T-helper 22 cell (primary cell): ENCODE data around the gene KCNH2.
"Not testable (repeated sequence)": the region's sequence is repeated elsewhere in the genome, so short reads cannot be mapped to it uniquely, and the experiment has no call there.

Experiments used
- DNase-seq: peaks from one replicate; pipeline ENCODE4 v3.0.0-alpha.2; 2020; ENCODE audit warnings: low read depth

KCNH2 gene, protein sequence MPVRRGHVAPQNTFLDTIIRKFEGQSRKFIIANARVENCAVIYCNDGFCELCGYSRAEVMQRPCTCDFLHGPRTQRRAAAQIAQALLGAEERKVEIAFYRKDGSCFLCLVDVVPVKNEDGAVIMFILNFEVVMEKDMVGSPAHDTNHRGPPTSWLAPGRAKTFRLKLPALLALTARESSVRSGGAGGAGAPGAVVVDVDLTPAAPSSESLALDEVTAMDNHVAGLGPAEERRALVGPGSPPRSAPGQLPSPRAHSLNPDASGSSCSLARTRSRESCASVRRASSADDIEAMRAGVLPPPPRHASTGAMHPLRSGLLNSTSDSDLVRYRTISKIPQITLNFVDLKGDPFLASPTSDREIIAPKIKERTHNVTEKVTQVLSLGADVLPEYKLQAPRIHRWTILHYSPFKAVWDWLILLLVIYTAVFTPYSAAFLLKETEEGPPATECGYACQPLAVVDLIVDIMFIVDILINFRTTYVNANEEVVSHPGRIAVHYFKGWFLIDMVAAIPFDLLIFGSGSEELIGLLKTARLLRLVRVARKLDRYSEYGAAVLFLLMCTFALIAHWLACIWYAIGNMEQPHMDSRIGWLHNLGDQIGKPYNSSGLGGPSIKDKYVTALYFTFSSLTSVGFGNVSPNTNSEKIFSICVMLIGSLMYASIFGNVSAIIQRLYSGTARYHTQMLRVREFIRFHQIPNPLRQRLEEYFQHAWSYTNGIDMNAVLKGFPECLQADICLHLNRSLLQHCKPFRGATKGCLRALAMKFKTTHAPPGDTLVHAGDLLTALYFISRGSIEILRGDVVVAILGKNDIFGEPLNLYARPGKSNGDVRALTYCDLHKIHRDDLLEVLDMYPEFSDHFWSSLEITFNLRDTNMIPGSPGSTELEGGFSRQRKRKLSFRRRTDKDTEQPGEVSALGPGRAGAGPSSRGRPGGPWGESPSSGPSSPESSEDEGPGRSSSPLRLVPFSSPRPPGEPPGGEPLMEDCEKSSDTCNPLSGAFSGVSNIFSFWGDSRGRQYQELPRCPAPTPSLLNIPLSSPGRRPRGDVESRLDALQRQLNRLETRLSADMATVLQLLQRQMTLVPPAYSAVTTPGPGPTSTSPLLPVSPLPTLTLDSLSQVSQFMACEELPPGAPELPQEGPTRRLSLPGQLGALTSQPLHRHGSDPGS

DNA sequence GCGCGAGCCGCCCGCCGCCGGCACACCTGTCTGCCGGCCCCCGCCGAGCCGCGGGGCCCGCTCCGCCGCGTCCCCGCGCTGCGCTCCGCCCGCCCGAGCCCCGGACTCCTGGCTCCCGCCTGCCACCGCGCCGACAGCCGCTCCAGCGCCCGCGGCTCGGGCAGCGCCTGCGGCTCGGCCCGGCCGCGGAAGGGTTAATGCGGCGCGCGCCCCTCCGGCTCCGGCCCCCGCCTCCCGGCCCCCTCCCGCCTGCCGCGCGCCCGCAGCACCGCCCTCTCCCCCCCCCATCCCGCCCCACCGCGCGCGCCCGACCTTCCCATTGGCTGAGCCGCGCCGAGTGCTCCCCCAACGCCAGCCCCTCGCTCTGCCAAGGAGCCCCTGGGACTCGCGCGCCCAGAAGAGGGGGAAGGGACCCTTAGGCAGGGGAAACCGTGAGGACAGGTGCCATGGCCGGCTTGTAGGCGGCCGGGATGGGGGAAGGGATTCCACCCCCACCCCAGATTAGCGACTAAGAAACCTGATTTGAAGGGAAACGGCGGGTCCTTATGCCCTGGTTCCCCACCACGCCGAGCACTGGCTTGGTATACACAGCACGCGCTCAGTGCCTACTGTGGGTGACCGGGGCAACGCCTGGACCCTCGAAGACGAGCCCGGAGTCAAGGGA is at the start of gene KCNH2:
Gene KCNH2 (minus strand): TSS at position 196 of the 664 bp plus-strand sequence. CDS start 408 bp downstream, outside the sequence.
- DNase-seq = peak; percentile 21

DNA sequence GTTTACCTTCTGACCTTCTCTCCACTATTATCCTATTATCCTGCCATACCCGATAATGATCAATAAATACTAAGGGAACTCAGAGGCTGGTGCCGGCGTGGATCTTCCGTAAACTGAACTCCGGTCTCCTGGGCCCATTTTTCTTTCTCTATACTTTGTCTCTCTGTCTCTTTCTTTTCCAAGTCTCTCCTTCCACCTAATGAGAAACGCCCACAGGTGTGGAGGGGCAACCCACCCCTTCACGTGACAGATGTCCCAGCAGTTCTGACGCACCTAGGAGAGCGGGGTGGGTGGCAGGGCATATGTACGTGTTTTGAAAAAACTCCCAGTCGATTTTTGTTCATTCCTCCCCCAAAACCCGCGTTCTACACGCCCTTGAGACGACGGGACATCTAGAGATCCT is 49.6 kb upstream of the KCNH2 start:
- DNase-seq = not testable (repeated sequence)

DNA sequence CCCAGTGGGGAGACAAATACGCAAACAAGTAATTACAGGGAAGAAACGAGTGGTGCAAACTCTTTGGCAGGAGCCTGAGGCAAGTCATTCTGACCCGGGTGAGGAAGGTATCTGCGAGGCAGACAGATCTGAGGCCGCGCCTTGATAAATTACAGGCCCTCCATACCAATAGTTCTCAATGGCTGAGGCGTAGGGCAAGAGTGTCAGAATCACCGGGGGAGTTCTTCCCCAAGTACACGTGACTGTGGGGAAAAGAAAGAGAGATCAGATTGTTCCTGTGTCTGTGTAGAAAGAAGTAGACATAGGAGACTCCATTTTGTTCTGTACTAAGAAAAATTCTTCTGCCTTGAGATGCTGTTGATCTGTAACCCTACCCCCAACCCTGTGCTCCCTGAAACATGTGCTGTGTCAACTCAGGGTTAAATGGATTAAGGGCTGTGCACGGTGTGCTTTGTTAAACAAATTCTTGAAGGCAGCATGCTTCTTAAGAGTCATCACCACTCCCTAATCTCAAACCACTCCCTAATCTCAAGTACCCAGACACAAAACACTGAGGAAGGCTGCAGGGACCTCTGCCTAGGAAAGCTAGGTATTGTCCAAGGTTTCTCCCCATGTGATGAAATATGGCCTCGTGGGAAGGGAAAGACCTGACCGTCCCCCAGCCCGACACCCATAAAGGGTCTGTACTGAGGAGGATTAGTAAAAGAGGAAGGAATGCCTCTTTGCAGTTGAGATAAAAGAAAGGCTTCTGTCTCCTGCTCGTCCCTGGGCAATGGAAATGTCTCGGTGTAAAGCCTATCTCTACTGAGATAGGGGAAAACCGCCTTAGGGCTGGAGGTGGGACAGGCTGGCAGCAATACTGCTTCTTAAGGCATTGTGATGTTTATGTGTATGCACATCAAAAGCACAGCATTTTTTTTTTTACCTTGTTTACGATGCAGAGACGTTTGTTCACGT is 48.9 kb upstream of the KCNH2 start:
- DNase-seq = not testable (repeated sequence)

GRCh38 chr7:151025924-151026671 is 48.0 kb upstream of the KCNH2 start:
- no peak for DNase-seq

DNA sequence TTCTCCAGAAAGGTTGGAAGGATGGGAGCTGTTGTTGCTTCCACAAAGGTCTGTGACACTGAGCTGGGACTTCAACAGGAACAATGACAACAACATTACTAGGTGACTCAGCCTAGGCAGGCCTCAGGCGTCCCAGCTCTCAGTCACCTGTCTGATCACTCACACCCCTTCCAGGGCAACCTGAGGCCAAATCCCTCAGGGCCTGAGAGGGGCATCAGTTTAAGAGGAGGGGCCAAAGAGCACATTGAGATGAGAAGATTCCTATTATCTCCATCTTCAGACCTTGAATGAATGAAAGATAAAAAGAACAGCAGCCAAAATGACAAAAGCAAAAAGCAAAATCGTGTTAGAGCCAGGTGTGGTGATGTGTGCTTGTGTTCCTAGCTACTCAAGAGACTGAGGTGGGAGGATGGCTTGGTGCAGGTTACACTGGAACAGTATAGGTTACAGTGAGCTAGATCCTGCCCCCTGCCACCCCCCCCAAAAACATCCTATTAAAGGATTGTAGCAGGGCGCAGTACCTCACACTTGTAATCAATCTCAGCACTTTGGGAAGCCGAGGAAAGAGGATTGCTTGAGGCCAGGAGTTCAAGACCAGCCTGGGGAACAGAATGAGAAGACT is 46.4 kb upstream of the KCNH2 start, which contains the start of gene ATG9B:
Gene ATG9B (minus strand): TSS at position 60 of the 622 bp plus-strand sequence. CDS start 71 bp downstream, outside the sequence.
- no peak for DNase-seq

- no peak for DNase-seq
These were observed 45.1 kb upstream of the KCNH2 start for GRCh38 chr7:151023232-151023631.

- no peak for DNase-seq
These were observed 42.1 kb upstream of the KCNH2 start for GRCh38 chr7:151020231-151020630.

DNA sequence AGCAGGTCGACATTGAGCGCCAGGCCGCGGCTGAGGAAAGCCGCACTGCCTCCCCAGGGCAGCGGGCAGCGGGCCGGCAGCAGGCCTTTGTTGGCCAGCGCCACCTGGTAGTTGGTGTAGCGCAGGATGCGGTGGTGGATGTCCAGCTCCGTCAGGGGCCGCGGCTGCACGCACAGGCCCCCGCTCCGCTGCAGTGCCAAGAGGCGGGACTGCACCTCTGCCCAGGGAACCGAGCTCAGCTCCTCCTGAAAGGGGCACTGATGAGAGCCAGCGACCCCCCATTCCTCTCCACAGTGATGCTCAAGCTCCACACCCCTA is 41.0 kb upstream of the KCNH2 start:
- DNase-seq = no peak

DNA sequence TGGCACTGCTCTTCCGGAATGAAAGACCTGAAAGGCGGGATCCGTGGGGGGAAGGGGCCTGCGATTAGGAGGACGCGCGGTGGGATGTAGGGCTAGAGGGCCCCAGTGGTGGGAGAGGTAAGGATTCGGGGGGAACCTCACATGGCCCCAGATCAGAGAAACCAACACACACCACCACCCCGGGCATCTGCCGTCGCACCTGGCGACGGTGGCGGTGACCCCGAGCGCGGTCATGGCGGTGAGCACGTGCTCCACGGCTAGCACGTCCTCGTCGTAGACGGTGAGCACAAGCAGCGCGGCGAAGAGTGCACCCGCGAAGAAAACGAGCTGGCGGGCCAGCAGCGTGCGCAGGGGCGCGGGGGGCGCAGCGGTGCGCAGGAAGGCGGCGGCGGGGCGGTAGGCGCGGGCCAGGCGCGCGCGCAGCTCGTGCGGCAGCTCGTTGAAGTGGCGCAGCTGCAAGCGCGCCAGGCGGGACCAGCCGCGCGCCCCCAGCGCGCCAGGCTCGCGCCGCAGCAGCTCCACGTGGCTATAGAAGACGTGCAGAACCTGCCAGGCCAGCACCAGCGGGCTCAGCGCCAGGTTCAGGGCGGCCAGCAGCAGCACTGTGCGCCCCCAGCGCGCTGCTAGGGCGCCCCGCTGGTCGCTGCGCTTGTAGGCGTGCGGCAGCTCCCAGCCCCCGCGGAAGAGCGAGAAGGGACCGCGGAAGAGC is 40.5 kb upstream of the KCNH2 start:
- no peak for DNase-seq

DNA sequence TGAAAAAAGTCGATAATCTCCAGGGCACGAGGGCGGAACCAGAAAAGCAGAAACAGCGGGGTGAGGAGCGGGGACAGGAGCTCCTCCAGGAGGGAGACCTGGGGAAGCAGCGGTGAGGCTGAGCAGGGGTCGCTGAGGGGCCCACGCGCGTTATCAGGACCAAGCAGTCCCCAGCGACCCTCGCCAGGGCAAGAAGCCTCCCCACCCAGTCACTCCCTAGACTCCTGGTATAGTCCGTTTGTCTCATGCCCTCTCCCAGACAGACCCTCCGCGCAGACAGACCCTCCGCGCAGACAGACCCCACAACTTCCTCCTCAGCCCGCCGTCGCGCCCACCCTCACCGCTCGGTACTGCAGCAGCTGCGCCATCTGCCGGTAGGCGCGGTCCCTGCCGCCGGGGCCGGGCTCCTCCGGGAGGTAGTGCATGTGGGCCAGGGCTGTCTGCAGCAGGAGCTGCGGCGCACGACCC is 39.9 kb upstream of the KCNH2 start:
- DNase-seq = peak; percentile 61

DNA sequence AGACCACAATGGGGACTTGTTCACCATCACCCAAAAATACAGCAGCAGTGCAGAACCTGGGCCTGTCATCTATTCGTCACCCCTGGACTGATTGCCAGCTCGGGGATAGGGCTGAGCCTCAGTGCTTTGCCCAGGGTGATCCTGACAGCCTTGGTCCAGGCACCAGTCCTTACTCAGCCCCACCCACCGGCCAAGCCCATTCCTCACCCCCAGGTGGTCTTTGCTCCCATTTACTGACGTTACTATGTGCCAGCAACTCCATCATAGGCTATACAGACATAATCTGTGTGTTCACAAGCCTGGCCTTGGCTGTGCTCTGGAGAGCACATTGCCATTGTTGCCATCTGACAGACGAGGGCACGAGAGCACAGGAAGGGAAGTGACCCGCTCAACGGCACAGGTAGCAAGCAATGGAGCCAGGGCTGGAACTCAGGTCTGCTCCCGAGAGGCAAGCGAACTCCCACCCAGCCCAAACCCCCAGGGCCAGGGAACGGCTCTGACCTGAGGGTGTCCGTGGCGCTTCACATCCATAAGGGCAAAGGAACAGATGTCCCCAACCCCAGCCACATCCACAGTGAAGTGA is 39.3 kb upstream of the KCNH2 start:
- no peak for DNase-seq

GRCh38 chr7:151016942-151017341 is 38.8 kb upstream of the KCNH2 start:
- no peak for DNase-seq

GRCh38 chr7:151016505-151016904 is 38.4 kb upstream of the KCNH2 start:
- no peak for DNase-seq

DNA sequence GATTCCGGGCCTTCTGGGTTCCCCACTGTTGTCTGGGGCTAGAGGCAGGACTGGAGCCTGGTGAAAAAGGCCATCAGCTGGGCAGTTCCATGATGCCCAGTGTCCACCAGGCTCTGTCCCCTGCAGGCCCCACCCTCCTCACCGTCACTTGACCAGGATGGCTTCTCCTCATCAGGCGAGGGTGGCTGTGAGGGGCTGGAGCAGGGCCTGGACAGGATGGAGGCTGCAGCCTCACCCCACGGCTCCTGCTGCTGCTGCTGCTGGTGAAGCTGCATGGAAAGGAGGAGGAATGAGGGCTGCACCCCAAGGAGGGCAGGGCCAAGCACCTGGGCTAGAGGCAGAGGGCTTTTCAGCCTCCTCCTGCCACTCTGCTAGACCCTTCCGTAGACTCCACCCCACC is 37.8 kb upstream of the KCNH2 start:
- DNase-seq = no peak

- DNase-seq = no peak
These were observed 36.8 kb upstream of the KCNH2 start for GRCh38 chr7:151014950-151015349.

GRCh38 chr7:151013733-151014497 is 35.8 kb upstream of the KCNH2 start:
- peak; percentile 98 for DNase-seq

GRCh38 chr7:151013356-151013732 is 35.2 kb upstream of the KCNH2 start:
- no peak for DNase-seq

- no peak for DNase-seq
These were observed 34.8 kb upstream of the KCNH2 start for GRCh38 chr7:151012911-151013347.
